Measurements from ENCODE around the gene SLC6A9. TPM values are rescaled to one million over a fixed set of nuclear protein-coding genes. Genes with fewer than 3 reads are reported as not detected.

The SLC6A9 gene
- polyA plus RNA-seq, 3 donors: not detected

GRCh38 chr1:44035726-44036408 lies 4.6 kb upstream of the SLC6A9 start:
- no peak for TF ChIP-seq CTCF (IDR thresholded peaks at IDR 0.05)
- Histone ChIP-seq H4K20me1 (ENCODE audit: insufficient read depth, low read length) (no peaks in the 10 kb centered on the region), H3K27me3 (ENCODE audit: control insufficient read depth in 2 of 2, insufficient read depth in 2 of 2, low read length in 2 of 2) (peaks cover 2 to 21% of the 10 kb centered on the region in 2 donors), H3K27ac (ENCODE audit: low read depth in 1 of 2, low read length in 2 of 2) (no peak overlapping the region), H3K4me1 (ENCODE audit: control insufficient read depth in 1 of 2, insufficient read depth in 2 of 2, low read length in 2 of 2) (peaks cover 6% of the 10 kb centered on the region in 2 donors), H3K4me2 (replicated peaks; ENCODE audit: extremely low read depth, low read length, poor library complexity, severe bottlenecking) (no peak overlapping the region), H2AFZ (ENCODE audit: insufficient read depth, low read depth, low read length, poor library complexity, severe bottlenecking) (no peak overlapping the region), H3K36me3 (replicated peaks in 1 of 2; ENCODE audit: control insufficient read depth in 1 of 2, insufficient read depth in 2 of 2, low read length in 2 of 2) (no peaks in the 10 kb centered on the region), H3K9me3 (replicated peaks in 1 of 2; ENCODE audit: control insufficient read depth in 1 of 2, insufficient read depth in 1 of 2, low read length in 2 of 2) (no peaks in the 10 kb centered on the region), H3K4me3 (replicated peaks in 1 of 3; ENCODE audit: low read depth in 2 of 3, low read length in 3 of 3) (no peak overlapping the region), H3K9ac (ENCODE audit: insufficient read depth, low read length, poor library complexity, severe bottlenecking) (no peak overlapping the region), H3K79me2 (ENCODE audit: insufficient read depth, low read length) (no peaks in the 10 kb centered on the region)
- intact Hi-C loops (cut with micrococcal nuclease): loop anchor here in 1 of 2 donors (2.0 to 10.0 kb wide), 2 partner anchors 31 to 271 kb away; no protein-coding TSS in a partner anchor
- peaks cover 19 to 26% (median 25%) of the 10 kb centered on the region in 3 donors for H3K27me3 Mint-ChIP-seq (ENCODE audit: low read depth in 3 of 3)
- no peak for DNase-seq
- H3K9me3 Mint-ChIP-seq: peaks cover 0 to 4% (median 0%) of the 10 kb centered on the region in 7 donors
- peaks cover 13% of the 10 kb centered on the region for H3K4me1 Mint-ChIP-seq
- peaks cover 0 to 2% of the 10 kb centered on the region in 2 donors for H3K36me3 Mint-ChIP-seq
- peak overlapping the region in 2 of 7 donors; percentile 30 to 50 for H3K27ac Mint-ChIP-seq
- 76% methylated on average over 5 of the region's 8 CpGs for WGBS (ENCODE audit: insufficient coverage)
- no peak overlapping the region for H3K4me3 Mint-ChIP-seq

GRCh38 chr1:44034976-44035716 lies 3.9 kb upstream of the SLC6A9 start:
- no peak overlapping the region for H3K4me3 ChIP-seq (replicated peaks in 1 of 3; ENCODE audit: low read depth in 2 of 3, low read length in 3 of 3)
- peaks cover 0 to 2% of the 10 kb centered on the region in 2 donors for H3K36me3 Mint-ChIP-seq
- H3K9me3 Mint-ChIP-seq: peaks cover 0 to 4% (median 0%) of the 10 kb centered on the region in 7 donors
- 94% methylated on average over 6 of the region's 11 CpGs for WGBS (ENCODE audit: insufficient coverage)
- peaks cover 20 to 30% (median 26%) of the 10 kb centered on the region in 3 donors for H3K27me3 Mint-ChIP-seq (ENCODE audit: low read depth in 3 of 3)
- intact Hi-C loops (cut with micrococcal nuclease): loop anchor here in 1 of 2 donors (10.0 kb wide), 1 partner anchor 270 kb away; no protein-coding TSS in a partner anchor
- no peak for TF ChIP-seq CTCF (IDR thresholded peaks at IDR 0.05)
- H3K79me2 ChIP-seq (ENCODE audit: insufficient read depth, low read length): no peaks in the 10 kb centered on the region
- no peak for DNase-seq
- no peak overlapping the region for H3K4me3 Mint-ChIP-seq
- peaks cover 8 to 12% of the 10 kb centered on the region in 2 donors for H3K4me1 ChIP-seq (ENCODE audit: control insufficient read depth in 1 of 2, insufficient read depth in 2 of 2, low read length in 2 of 2)
- H4K20me1 ChIP-seq (ENCODE audit: insufficient read depth, low read length): no peaks in the 10 kb centered on the region
- no peak overlapping the region for H2AFZ ChIP-seq (ENCODE audit: insufficient read depth, low read depth, low read length, poor library complexity, severe bottlenecking)
- no peaks in the 10 kb centered on the region for H3K9me3 ChIP-seq (replicated peaks in 1 of 2; ENCODE audit: control insufficient read depth in 1 of 2, insufficient read depth in 1 of 2, low read length in 2 of 2)
- no peak overlapping the region for H3K9ac ChIP-seq (ENCODE audit: insufficient read depth, low read length, poor library complexity, severe bottlenecking)
- H3K4me2 ChIP-seq (replicated peaks; ENCODE audit: extremely low read depth, low read length, poor library complexity, severe bottlenecking): no peak overlapping the region
- H3K4me1 Mint-ChIP-seq: peaks cover 7% of the 10 kb centered on the region
- no peaks in the 10 kb centered on the region for H3K36me3 ChIP-seq (replicated peaks in 1 of 2; ENCODE audit: control insufficient read depth in 1 of 2, insufficient read depth in 2 of 2, low read length in 2 of 2)
- H3K27me3 ChIP-seq (ENCODE audit: control insufficient read depth in 2 of 2, insufficient read depth in 2 of 2, low read length in 2 of 2): peaks cover 2 to 25% of the 10 kb centered on the region in 2 donors
- H3K27ac Mint-ChIP-seq: no peak overlapping the region
- H3K27ac ChIP-seq (ENCODE audit: low read depth in 1 of 2, low read length in 2 of 2): no peak overlapping the region

Data from CD14-positive monocyte (primary cell).